Activated B cell treated with CpG ODN at 0.5 μM for 24 hours (primary cell): ENCODE data around the gene OR8B8. TPM values are rescaled to one million over a fixed set of nuclear protein-coding genes. Genes with fewer than 3 reads are reported as not detected.
"Not testable (repeated sequence)": the region's sequence is repeated elsewhere in the genome, so short reads cannot be mapped to it uniquely, and the experiment has no call there.

Experiments
- ATAC-seq: fragments of 200-7000 bp; cut with Tn5 transposase; one replicate; pipeline ENCODE4 v1.10.0; 2021; ENCODE audit warnings: low read depth, mild to moderate bottlenecking, moderate library complexity
- CTCF ChIA-PET: fragments of 350-600 bp; sonication (Branson Sonifier 250); formaldehyde crosslinking; loops from one replicate; lab custom pipeline; 2021; ENCODE audit warnings: antibody characterized with exemption; lab: Charles Lee
- POLR2A ChIA-PET: fragments of 350-600 bp; sonication (Branson Sonifier 250); formaldehyde crosslinking; loops from one replicate; lab custom pipeline; 2021; ENCODE audit warnings: antibody characterized with exemption; lab: Charles Lee
- DNase-seq: peaks from one replicate; pipeline ENCODE4 v3.0.0; 2022
- H3K27ac Mint-ChIP-seq: one replicate; pipeline ENCODE4 v1.8.0; 2020; ENCODE audit warnings: mixed read lengths
- H3K27me3 Mint-ChIP-seq: one replicate; pipeline ENCODE4 v1.8.0; 2021; ENCODE audit warnings: mixed read lengths
- H3K36me3 Mint-ChIP-seq: one replicate; pipeline ENCODE4 v1.8.0; 2021; ENCODE audit warnings: low read depth, mixed read lengths
- H3K4me1 Mint-ChIP-seq: one replicate; pipeline ENCODE4 v1.8.0; 2021; ENCODE audit warnings: mixed read lengths
- H3K4me3 Mint-ChIP-seq: one replicate; pipeline ENCODE4 v1.8.0; 2020; ENCODE audit warnings: mild to moderate bottlenecking, mixed read lengths
- H3K9me3 Mint-ChIP-seq: one replicate; pipeline ENCODE4 v1.8.0; 2020; ENCODE audit warnings: mixed read lengths
- intact Hi-C: fragments of 100-400 bp; cut with micrococcal nuclease; formaldehyde crosslinking; loops from one replicate; pipeline ENCODE4 v1.15.1; 2024
- total RNA-seq: library from RNA; stranded (reverse); gene quantifications from 2 replicates; pipeline ENCODE4 v1.2.3, GENCODE V29; 2022
- TF ChIP-seq, protein P1 (sequence below): fragments of 200-600 bp; IDR thresholded peaks from one replicate; pipeline ENCODE4 v1.8.0; 2022; ENCODE audit warnings: antibody characterized with exemption, mild to moderate bottlenecking

OR8B8 gene
- total RNA-seq, 1 donor from 2014 or later = not detected

DNA sequence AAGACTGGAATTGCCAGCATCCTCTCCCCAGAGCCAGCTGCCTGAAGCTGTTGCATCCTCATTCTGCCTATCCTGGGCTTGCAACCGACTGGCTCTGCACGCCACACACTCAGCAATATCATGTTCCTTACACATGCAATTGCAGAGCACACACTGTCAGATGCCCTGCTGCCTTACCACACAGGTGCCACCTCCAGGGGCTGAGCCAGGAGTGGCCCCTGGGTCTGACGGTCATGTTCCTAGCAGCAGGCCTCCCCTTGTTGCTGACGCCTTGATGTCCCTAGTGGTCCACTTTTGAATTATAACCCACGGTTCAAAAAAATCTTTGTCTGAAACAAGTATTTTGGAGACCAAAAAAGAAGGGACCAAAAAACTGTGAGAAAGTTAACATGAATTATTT, 18.5 kb upstream of the OR8B8 start:
- ATAC-seq (no peak), DNase-seq (no peak)
- no peaks in the 10 kb centered on the region for H3K4me1 Mint-ChIP-seq
- TF ChIP-seq, protein P1, sequence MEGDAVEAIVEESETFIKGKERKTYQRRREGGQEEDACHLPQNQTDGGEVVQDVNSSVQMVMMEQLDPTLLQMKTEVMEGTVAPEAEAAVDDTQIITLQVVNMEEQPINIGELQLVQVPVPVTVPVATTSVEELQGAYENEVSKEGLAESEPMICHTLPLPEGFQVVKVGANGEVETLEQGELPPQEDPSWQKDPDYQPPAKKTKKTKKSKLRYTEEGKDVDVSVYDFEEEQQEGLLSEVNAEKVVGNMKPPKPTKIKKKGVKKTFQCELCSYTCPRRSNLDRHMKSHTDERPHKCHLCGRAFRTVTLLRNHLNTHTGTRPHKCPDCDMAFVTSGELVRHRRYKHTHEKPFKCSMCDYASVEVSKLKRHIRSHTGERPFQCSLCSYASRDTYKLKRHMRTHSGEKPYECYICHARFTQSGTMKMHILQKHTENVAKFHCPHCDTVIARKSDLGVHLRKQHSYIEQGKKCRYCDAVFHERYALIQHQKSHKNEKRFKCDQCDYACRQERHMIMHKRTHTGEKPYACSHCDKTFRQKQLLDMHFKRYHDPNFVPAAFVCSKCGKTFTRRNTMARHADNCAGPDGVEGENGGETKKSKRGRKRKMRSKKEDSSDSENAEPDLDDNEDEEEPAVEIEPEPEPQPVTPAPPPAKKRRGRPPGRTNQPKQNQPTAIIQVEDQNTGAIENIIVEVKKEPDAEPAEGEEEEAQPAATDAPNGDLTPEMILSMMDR = no peak
- POLR2A ChIA-PET = no interaction called here
- no peaks in the 10 kb centered on the region for H3K9me3 Mint-ChIP-seq
- H3K27me3 Mint-ChIP-seq = peaks cover 3% of the 10 kb centered on the region
- intact Hi-C loops = no loop called here
- no peak overlapping the region for H3K27ac Mint-ChIP-seq
- no peak overlapping the region for H3K4me3 Mint-ChIP-seq
- CTCF ChIA-PET = no interaction called here
- H3K36me3 Mint-ChIP-seq = no peaks in the 10 kb centered on the region

GRCh38 chr11:124463324-124463723, 17.8 kb upstream of the OR8B8 start:
- intact Hi-C loops = no loop called here
- no peaks in the 10 kb centered on the region for H3K9me3 Mint-ChIP-seq
- H3K36me3 Mint-ChIP-seq = no peaks in the 10 kb centered on the region
- DNase-seq = no peak
- peaks cover 3% of the 10 kb centered on the region for H3K27me3 Mint-ChIP-seq
- ATAC-seq = no peak
- no peak overlapping the region for H3K4me3 Mint-ChIP-seq
- CTCF ChIA-PET = no interaction called here
- no peak overlapping the region for H3K27ac Mint-ChIP-seq
- H3K4me1 Mint-ChIP-seq = no peaks in the 10 kb centered on the region
- POLR2A ChIA-PET = no interaction called here
- TF ChIP-seq, protein P1 = no peak

GRCh38 chr11:124460459-124460858, 15.0 kb upstream of the OR8B8 start:
- ChIA-PET CTCF (no interaction called here), POLR2A (no interaction called here)
- Mint-ChIP-seq H3K4me3 (no peak overlapping the region), H3K36me3 (no peaks in the 10 kb centered on the region), H3K4me1 (no peaks in the 10 kb centered on the region), H3K27me3 (peaks cover 5% of the 10 kb centered on the region), H3K9me3 (no peaks in the 10 kb centered on the region), H3K27ac (no peak overlapping the region)
- DNase-seq (no peak), ATAC-seq (no peak)
- intact Hi-C loops = no loop called here
- TF ChIP-seq, protein P1 = no peak

GRCh38 chr11:124459379-124459778, 13.9 kb upstream of the OR8B8 start:
- H3K9me3 Mint-ChIP-seq, POLR2A ChIA-PET, H3K4me3 Mint-ChIP-seq, DNase-seq, H3K4me1 Mint-ChIP-seq, intact Hi-C loops, H3K27ac Mint-ChIP-seq, CTCF ChIA-PET, H3K27me3 Mint-ChIP-seq, ATAC-seq, H3K36me3 Mint-ChIP-seq: not testable (repeated sequence)

DNA sequence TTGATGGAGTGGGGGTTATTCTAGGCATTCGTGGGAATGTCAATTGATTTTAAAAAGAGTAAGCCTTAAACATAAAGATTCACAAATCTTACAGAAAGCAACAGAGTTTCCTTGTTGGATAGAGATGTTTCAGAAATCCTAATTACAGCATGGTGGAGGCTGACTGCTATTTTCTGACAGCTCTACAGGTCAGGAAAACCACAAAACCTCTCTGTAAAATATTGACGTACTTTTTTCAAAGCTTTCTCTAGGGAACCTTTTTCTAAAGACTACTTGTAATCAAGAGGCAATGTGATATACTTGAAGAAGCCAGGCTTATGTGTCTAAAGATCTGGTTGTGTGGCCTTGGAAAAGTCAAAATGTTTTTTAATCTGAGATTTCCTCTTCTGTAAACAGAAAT, 9.1 kb upstream of the OR8B8 start:
- intact Hi-C loops = no loop called here
- TF ChIP-seq, protein P1 = no peak
- H3K4me3 Mint-ChIP-seq = no peak overlapping the region
- H3K27me3 Mint-ChIP-seq = peaks cover 5% of the 10 kb centered on the region
- H3K27ac Mint-ChIP-seq = no peak overlapping the region
- CTCF ChIA-PET = no interaction called here
- POLR2A ChIA-PET = no interaction called here
- no peaks in the 10 kb centered on the region for H3K36me3 Mint-ChIP-seq
- H3K9me3 Mint-ChIP-seq = peaks cover 5% of the 10 kb centered on the region
- H3K4me1 Mint-ChIP-seq = no peaks in the 10 kb centered on the region
- ATAC-seq = no peak
- DNase-seq = no peak

- TF ChIP-seq, protein P1 = no peak
- H3K9me3 Mint-ChIP-seq = no peaks in the 10 kb centered on the region
Observed at GRCh38 chr11:124446916-124447315, 1.4 kb upstream of the OR8B8 start.

More at GRCh38 chr11:124446916-124447315, 1.4 kb upstream of the OR8B8 start:
- no peaks in the 10 kb centered on the region for H3K36me3 Mint-ChIP-seq
- no peak for ATAC-seq
- DNase-seq = no peak
- H3K27ac Mint-ChIP-seq = no peak overlapping the region
- H3K4me1 Mint-ChIP-seq = no peaks in the 10 kb centered on the region
- CTCF ChIA-PET = no interaction called here
- no peak overlapping the region for H3K4me3 Mint-ChIP-seq
- intact Hi-C loops = no loop called here
- POLR2A ChIA-PET = no interaction called here
- H3K27me3 Mint-ChIP-seq = peaks cover 10% of the 10 kb centered on the region
